HepG2 (cell line): ENCODE results near the gene CD4. TPM values are rescaled to one million over a fixed set of nuclear protein-coding genes. Genes with fewer than 3 reads are reported as not detected.

Experiments
- ATF7 ChIP-seq, 2 experiments: fragments of 450-650 bp in 1 of 2; sonication (generic) in 1 of 2; formaldehyde crosslinking in 1 of 2; IDR thresholded peaks; 2 replicates each; pipeline versions ENCODE4 v1.4.0 to v1.6.1; 2016 to 2020; ENCODE audit warnings: antibody characterized with exemption in 1 of 2, mild to moderate bottlenecking in 1 of 2, missing genetic modification reagents in 1 of 2
- ESRRA ChIP-seq: sonication (generic); formaldehyde crosslinking; IDR thresholded peaks from 2 replicates; pipeline ENCODE4 v1.5.1; 2020; ENCODE audit warnings: mild to moderate bottlenecking, low read depth, missing genetic modification reagents
- FOXO1 ChIP-seq: sonication (generic); formaldehyde crosslinking; IDR thresholded peaks from 2 replicates; pipeline ENCODE4 v1.4.0; 2020; ENCODE audit warnings: missing genetic modification reagents
- GPN1 ChIP-seq: sonication (generic); formaldehyde crosslinking; IDR thresholded peaks from 2 replicates; pipeline ENCODE4 v1.5.1; 2020; ENCODE audit warnings: missing genetic modification reagents, borderline replicate concordance
- PCBP2 ChIP-seq: fragments of 200-400 bp; formaldehyde crosslinking; optimal IDR thresholded peaks from 2 replicates; pipeline ENCODE3; 2018; ENCODE audit warnings: low read length, low read depth; ENCODE audit not compliant: poor library complexity, severe bottlenecking
- RELA ChIP-seq: sonication (generic); formaldehyde crosslinking; IDR thresholded peaks from 2 replicates; pipeline ENCODE4 v1.4.0; 2020; ENCODE audit warnings: missing genetic modification reagents
- THAP9 ChIP-seq: sonication (generic); formaldehyde crosslinking; IDR thresholded peaks from 2 replicates; pipeline ENCODE4; 2020; ENCODE audit warnings: missing genetic modification reagents, mild to moderate bottlenecking, borderline replicate concordance
- ZFP91 ChIP-seq: sonication (generic); formaldehyde crosslinking; IDR thresholded peaks from 2 replicates; pipeline ENCODE4 v1.9.0; 2022; ENCODE audit warnings: missing genetic modification reagents, mild to moderate bottlenecking, borderline replicate concordance
- ZMYM3 ChIP-seq: sonication (generic); formaldehyde crosslinking; IDR thresholded peaks from 2 replicates; pipeline ENCODE4 v1.5.1; 2020; ENCODE audit warnings: mild to moderate bottlenecking, missing genetic modification reagents
- ZNF224 ChIP-seq: sonication (generic); formaldehyde crosslinking; IDR thresholded peaks from 2 replicates; pipeline ENCODE4 v1.5.0; 2020; ENCODE audit warnings: mild to moderate bottlenecking, missing genetic modification reagents
- ZNF562 ChIP-seq: sonication (generic); formaldehyde crosslinking; IDR thresholded peaks from 2 replicates; pipeline ENCODE4 v1.8.0; 2022; ENCODE audit warnings: missing genetic modification reagents, borderline replicate concordance
- ZNF580 ChIP-seq: IDR thresholded peaks from 2 replicates; pipeline ENCODE4 v1.6.1; 2016; ENCODE audit warnings: low read depth, borderline replicate concordance
- ZNF773 ChIP-seq: sonication (generic); formaldehyde crosslinking; IDR thresholded peaks from 2 replicates; pipeline ENCODE4 v1.4.0; 2020; ENCODE audit warnings: missing genetic modification reagents, borderline replicate concordance
- polyA plus RNA-seq, 8 experiments: library from polyadenylated mRNA; depleted of rRNA in 3 of 8; stranded (reverse) in 7 of 8; unstranded in 1 of 8; fragments of >200 nt; fragmentation: Illumina TruSeq in 4 of 8; extraction: Trizol in 4 of 8; gene quantifications; 2 replicates each; pipeline versions ENCODE4 v1.2.1 to v1.2.3, GENCODE V29; 2011 to 2016; ENCODE audit warnings: low read depth in 4 of 8, missing spikeins in 1 of 8, mixed read lengths in 1 of 8; ENCODE audit not compliant: insufficient read depth in 1 of 8
- total RNA-seq, 5 experiments: library from RNA; depleted of rRNA; stranded (reverse); fragments of >200 nt; fragmentation: Illumina TruSeq; extraction: Trizol; gene quantifications; 2 replicates each; pipeline ENCODE4 v1.2.3, GENCODE V29; 2016; ENCODE audit warnings: low read depth in 1 of 5
- TF ChIP-seq, protein P1 (sequence below): IDR thresholded peaks from 2 replicates; pipeline ENCODE4 v1.6.1; 2018; ENCODE audit warnings: missing genetic modification reagents
- TF ChIP-seq, protein P2 (sequence below): sonication (generic); formaldehyde crosslinking; IDR thresholded peaks from 2 replicates; pipeline ENCODE4 v1.4.0; 2020; ENCODE audit warnings: mild to moderate bottlenecking, missing genetic modification reagents
- TF ChIP-seq, protein P3 (sequence below): sonication (generic); formaldehyde crosslinking; IDR thresholded peaks from 2 replicates; pipeline ENCODE4 v1.4.0; 2020; ENCODE audit warnings: missing genetic modification reagents
- TF ChIP-seq, protein P4 (sequence below): sonication (generic); IDR thresholded peaks from 2 replicates; pipeline ENCODE4 v1.6.1; 2016; ENCODE audit warnings: low read depth, borderline replicate concordance

CD4 gene
- total and polyA plus RNA-seq, 2 of the 13 experiments (the other 11 are each of a cell fraction or from before 2014, with no cell fraction given): 0.07 to 0.95 TPM

- TF ChIP-seq ZNF562 (CRISPR knock-in tag) (no peak), ZNF580 (CRISPR knock-in tag) (peak; percentile 17; the same call in 1 of the 2 replicates), THAP9 (peak; percentile 29; the same call in 1 of the 2 replicates), ESRRA (CRISPR knock-in tag) (peak; percentile 24; the same call in 1 of the 2 replicates), FOXO1 (CRISPR knock-in tag) (no peak), ZNF773 (CRISPR knock-in tag) (no peak), GPN1 (CRISPR knock-in tag) (no peak), ZMYM3 (no peak), ZFP91 (peak; percentile 35; the same call in 1 of the 2 replicates), ATF7 (IDR thresholded peaks at IDR 0.05) (no peak), ATF7 (CRISPR knock-in tag; IDR thresholded peaks at IDR 0.05) (no peak), PCBP2 (no peak), ZNF224 (CRISPR knock-in tag) (no peak), RELA (0 out of 2 replicates have a peak, but pooled peaks have one; percentile 20)
- TF ChIP-seq, protein P1, sequence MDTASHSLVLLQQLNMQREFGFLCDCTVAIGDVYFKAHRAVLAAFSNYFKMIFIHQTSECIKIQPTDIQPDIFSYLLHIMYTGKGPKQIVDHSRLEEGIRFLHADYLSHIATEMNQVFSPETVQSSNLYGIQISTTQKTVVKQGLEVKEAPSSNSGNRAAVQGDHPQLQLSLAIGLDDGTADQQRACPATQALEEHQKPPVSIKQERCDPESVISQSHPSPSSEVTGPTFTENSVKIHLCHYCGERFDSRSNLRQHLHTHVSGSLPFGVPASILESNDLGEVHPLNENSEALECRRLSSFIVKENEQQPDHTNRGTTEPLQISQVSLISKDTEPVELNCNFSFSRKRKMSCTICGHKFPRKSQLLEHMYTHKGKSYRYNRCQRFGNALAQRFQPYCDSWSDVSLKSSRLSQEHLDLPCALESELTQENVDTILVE (CRISPR knock-in tag): peak; percentile 45; the same call in 1 of the 2 replicates
- TF ChIP-seq, protein P2, sequence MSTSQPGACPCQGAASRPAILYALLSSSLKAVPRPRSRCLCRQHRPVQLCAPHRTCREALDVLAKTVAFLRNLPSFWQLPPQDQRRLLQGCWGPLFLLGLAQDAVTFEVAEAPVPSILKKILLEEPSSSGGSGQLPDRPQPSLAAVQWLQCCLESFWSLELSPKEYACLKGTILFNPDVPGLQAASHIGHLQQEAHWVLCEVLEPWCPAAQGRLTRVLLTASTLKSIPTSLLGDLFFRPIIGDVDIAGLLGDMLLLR (CRISPR knock-in tag): no peak
- TF ChIP-seq, protein P3, sequence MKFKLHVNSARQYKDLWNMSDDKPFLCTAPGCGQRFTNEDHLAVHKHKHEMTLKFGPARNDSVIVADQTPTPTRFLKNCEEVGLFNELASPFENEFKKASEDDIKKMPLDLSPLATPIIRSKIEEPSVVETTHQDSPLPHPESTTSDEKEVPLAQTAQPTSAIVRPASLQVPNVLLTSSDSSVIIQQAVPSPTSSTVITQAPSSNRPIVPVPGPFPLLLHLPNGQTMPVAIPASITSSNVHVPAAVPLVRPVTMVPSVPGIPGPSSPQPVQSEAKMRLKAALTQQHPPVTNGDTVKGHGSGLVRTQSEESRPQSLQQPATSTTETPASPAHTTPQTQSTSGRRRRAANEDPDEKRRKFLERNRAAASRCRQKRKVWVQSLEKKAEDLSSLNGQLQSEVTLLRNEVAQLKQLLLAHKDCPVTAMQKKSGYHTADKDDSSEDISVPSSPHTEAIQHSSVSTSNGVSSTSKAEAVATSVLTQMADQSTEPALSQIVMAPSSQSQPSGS: peak; percentile 50; the same call in 1 of the 2 replicates
- TF ChIP-seq, protein P4, sequence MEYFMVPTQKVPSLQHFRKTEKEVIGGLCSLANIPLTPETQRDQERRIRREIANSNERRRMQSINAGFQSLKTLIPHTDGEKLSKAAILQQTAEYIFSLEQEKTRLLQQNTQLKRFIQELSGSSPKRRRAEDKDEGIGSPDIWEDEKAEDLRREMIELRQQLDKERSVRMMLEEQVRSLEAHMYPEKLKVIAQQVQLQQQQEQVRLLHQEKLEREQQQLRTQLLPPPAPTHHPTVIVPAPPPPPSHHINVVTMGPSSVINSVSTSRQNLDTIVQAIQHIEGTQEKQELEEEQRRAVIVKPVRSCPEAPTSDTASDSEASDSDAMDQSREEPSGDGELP: 0 out of 2 replicates have a peak, but pooled peaks have one; percentile 29
Measured at GRCh38 chr12:6869049-6870021, 80.0 kb downstream of the CD4 start (continued).
